Spleen (tissue), 11 donors: ENCODE data around the gene SUPT16H. TPM values are rescaled to one million over a fixed set of nuclear protein-coding genes. Genes with fewer than 3 reads are reported as not detected.
"Not testable (repeated sequence)": the region's sequence is repeated elsewhere in the genome, so short reads cannot be mapped to it uniquely, and the experiment has no call there.

ENCODE experiments used
- DNase-seq: peaks from one replicate; pipeline ENCODE4 v3.0.0-alpha.2; 2020
- H3K27ac ChIP-seq, 8 donors: fragments of 200-600 bp; sonication (generic) in 7 of 8; 1 replicate in 4 of 8; 2 replicates in 4 of 8; pipeline versions ENCODE4 v1.5.0 to v1.8.0; 2016 to 2021; ENCODE audit warnings: inconsistent platforms in 4 of 8, mild to moderate bottlenecking in 4 of 8, moderate library complexity in 1 of 8
- H3K27me3 ChIP-seq, 7 donors: fragments of 200-600 bp; sonication (generic) in 6 of 7; replicated peaks in 1 of 7; 1 replicate in 4 of 7; 2 replicates in 3 of 7; pipeline versions ENCODE4 v1.5.0 to v1.8.0; 2016 to 2021; ENCODE audit warnings: inconsistent platforms in 3 of 7, mild to moderate bottlenecking in 1 of 7
- H3K36me3 ChIP-seq, 6 donors: fragments of 200-600 bp; sonication (generic) in 5 of 6; 1 replicate in 4 of 6; 2 replicates in 2 of 6; pipeline versions ENCODE4 v1.5.0 to v1.8.0; 2016 to 2021; ENCODE audit warnings: inconsistent platforms in 2 of 6
- H3K4me1 ChIP-seq, 6 donors: fragments of 200-600 bp; sonication (generic) in 5 of 6; 1 replicate in 3 of 6; 2 replicates in 3 of 6; pipeline versions ENCODE4 v1.5.0 to v1.8.0; 2016 to 2021; ENCODE audit warnings: inconsistent platforms in 3 of 6
- H3K4me3 ChIP-seq, 8 donors: fragments of 200-600 bp; sonication (generic) in 7 of 8; 1 replicate in 4 of 8; 2 replicates in 4 of 8; pipeline versions ENCODE4 v1.5.0 to v1.8.0; 2016 to 2021; ENCODE audit warnings: inconsistent platforms in 4 of 8, mild to moderate bottlenecking in 4 of 8, moderate library complexity in 2 of 8
- H3K9me3 ChIP-seq, 8 donors: fragments of 200-600 bp; sonication (generic) in 7 of 8; 1 replicate in 4 of 8; 2 replicates in 4 of 8; pipeline versions ENCODE4 v1.5.0 to v1.8.0; 2016 to 2021; ENCODE audit warnings: inconsistent platforms in 4 of 8
- POLR2A ChIP-seq, 3 donors: fragments of 450-650 bp; IDR thresholded peaks; one replicate each; pipeline ENCODE4 v1.5.1; 2017; ENCODE audit warnings: antibody characterized with exemption in 3 of 3, mild to moderate bottlenecking in 1 of 3
- POLR2AphosphoS5 ChIP-seq, 3 donors: sonication (generic); formaldehyde crosslinking; IDR thresholded peaks; one replicate each; pipeline ENCODE4 v1.5.1; 2017; ENCODE audit warnings: antibody characterized with exemption in 3 of 3
- WGBS, 5 donors: extraction: QIAGEN DNeasy Blood & Tissue Kit in 3 of 5; methylation state at CpG; one replicate each; pipeline versions ENCODE4 v1.1.5 to v1.1.7; 2013 to 2018; 5-methylcytosine and 5-hydroxymethylcytosine counted together
- intact Hi-C: fragments of 100-400 bp; cut with DNase I; formaldehyde crosslinking; loops from one replicate; pipeline ENCODE4 v1.15.0; 2023; ENCODE audit warnings: low total_unique reads
- polyA plus RNA-seq, 3 donors: library from polyadenylated mRNA; stranded (reverse); fragments of 200-250 nt; gene quantifications; one replicate each; pipeline ENCODE4 v1.2.1, GENCODE V29; 2013
- small RNA-seq, 4 donors: library from RNA; depleted of rRNA; stranded (forward); fragments of <200 nt; gene quantifications; one replicate each; pipeline ENCODE3, GENCODE V24; 2016
- total RNA-seq, 7 donors: library from RNA; depleted of rRNA in 3 of 7; stranded (reverse); fragments of >200 nt in 3 of 7; fragmentation: NEBNext Ultra II Directional in 4 of 7; extraction: Animal tissue kit (Norgen Biotek cat#: 25700) in 4 of 7; gene quantifications; one replicate each; pipeline versions ENCODE4 v1.1.0 to v1.2.1, GENCODE V29; 2016 to 2021
- TF ChIP-seq, protein P1 (sequence below), 11 experiments: fragments of 200-600 bp in 7 of 11; fragments of 450-650 bp in 4 of 11; sonication (generic) in 4 of 11; IDR thresholded peaks in 8 of 11; conservative IDR thresholded peaks in 3 of 11; 1 replicate in 7 of 11; 2 replicates in 4 of 11; pipeline versions ENCODE4 v1.4.0 to v1.8.0; 2016 to 2021; ENCODE audit warnings: antibody characterized with exemption in 11 of 11, inconsistent platforms in 4 of 11, mild to moderate bottlenecking in 1 of 11
- donor health status: healthy with polysubstance abuse.
- donor health status: DM: no; HTN: no; CAD: no; lungs with moderate emphysema.
- donor health status: DM: no; HTN: no; CAD: no.
- donor health status: Bipolar disorder and iron deficiency.
- donor health status: healthy.
- donor health status: DM: no; HTN: no; CAD: no.
- donor health status: DM: yes; HTN: yes; CAD: no.

SUPT16H gene
- total and polyA plus RNA-seq, 10 donors = 41.3 to 65.3 (median 55.9) TPM

DNA sequence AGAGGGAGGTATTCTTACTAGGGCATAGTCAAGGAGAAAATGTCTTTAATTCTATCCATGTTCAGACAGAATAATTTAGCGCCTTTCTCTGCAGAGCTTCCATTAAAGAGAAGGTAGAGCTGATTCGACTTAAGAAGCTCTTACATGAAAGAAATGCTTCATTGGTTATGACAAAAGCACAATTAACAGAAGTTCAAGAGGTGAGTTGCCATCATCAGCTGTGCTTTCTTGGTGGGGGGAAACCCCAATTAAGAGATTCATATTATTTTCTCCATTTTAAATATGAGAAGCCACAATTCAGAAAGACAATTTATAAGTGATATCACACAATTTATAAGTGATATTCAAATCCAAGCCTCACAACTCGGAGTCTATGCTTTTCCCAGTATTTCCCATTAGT lies 76.2 kb downstream of the SUPT16H start:
- TF ChIP-seq POLR2A (IDR thresholded peaks at IDR 0.05) (no peak), POLR2AphosphoS5 (IDR thresholded peaks at IDR 0.05) (no peak)
- TF ChIP-seq, protein P1, sequence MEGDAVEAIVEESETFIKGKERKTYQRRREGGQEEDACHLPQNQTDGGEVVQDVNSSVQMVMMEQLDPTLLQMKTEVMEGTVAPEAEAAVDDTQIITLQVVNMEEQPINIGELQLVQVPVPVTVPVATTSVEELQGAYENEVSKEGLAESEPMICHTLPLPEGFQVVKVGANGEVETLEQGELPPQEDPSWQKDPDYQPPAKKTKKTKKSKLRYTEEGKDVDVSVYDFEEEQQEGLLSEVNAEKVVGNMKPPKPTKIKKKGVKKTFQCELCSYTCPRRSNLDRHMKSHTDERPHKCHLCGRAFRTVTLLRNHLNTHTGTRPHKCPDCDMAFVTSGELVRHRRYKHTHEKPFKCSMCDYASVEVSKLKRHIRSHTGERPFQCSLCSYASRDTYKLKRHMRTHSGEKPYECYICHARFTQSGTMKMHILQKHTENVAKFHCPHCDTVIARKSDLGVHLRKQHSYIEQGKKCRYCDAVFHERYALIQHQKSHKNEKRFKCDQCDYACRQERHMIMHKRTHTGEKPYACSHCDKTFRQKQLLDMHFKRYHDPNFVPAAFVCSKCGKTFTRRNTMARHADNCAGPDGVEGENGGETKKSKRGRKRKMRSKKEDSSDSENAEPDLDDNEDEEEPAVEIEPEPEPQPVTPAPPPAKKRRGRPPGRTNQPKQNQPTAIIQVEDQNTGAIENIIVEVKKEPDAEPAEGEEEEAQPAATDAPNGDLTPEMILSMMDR (IDR thresholded peaks at IDR 0.05 in 8 of 11, conservative IDR thresholded peaks at IDR 0.05 in 3 of 11) = no peak
- 72 to 82% (median 79%) methylated on average over 3 of the region's 3 CpGs for WGBS, 5 donors
- Histone ChIP-seq H3K4me3 (no peak overlapping the region), H3K9me3 (no peaks in the 10 kb centered on the region), H3K36me3 (no peaks in the 10 kb centered on the region), H3K27me3 (no peaks in the 10 kb centered on the region), H3K4me1 (peaks cover 4 to 21% (median 17%) of the 10 kb centered on the region in 6 donors), H3K27ac (peak overlapping the region in 6 of 8 donors; percentile 56 to 81 (median 74))
- DNase-seq = no peak
- intact Hi-C loops = no loop called here

DNA sequence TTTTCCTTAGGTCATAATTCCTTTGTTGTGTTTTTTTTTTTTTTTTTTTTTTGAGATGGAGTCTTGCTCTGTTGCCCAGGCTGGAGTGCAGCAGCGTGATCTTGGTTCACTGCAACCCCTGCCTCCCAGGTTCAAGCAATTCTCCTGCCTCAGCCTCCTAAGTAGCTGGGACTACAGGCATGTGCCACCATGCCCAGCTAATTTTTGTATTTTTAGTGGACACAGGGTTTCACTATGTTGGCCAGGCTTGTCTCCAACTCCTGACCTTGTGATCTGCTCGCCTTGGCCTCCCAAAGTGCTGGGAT lies 81.0 kb downstream of the SUPT16H start:
- Histone ChIP-seq H3K4me1 (peaks cover 4 to 23% (median 12%) of the 10 kb centered on the region in 6 donors), H3K27me3 (peaks cover 0 to 19% (median 2%) of the 10 kb centered on the region in 7 donors)
- H3K9me3 ChIP-seq, H3K27ac ChIP-seq, H3K36me3 ChIP-seq, intact Hi-C loops, DNase-seq, H3K4me3 ChIP-seq: not testable (repeated sequence)
- WGBS, 5 donors = 78 to 94% (median 88%) methylated on average over 2 of the region's 2 CpGs

DNA sequence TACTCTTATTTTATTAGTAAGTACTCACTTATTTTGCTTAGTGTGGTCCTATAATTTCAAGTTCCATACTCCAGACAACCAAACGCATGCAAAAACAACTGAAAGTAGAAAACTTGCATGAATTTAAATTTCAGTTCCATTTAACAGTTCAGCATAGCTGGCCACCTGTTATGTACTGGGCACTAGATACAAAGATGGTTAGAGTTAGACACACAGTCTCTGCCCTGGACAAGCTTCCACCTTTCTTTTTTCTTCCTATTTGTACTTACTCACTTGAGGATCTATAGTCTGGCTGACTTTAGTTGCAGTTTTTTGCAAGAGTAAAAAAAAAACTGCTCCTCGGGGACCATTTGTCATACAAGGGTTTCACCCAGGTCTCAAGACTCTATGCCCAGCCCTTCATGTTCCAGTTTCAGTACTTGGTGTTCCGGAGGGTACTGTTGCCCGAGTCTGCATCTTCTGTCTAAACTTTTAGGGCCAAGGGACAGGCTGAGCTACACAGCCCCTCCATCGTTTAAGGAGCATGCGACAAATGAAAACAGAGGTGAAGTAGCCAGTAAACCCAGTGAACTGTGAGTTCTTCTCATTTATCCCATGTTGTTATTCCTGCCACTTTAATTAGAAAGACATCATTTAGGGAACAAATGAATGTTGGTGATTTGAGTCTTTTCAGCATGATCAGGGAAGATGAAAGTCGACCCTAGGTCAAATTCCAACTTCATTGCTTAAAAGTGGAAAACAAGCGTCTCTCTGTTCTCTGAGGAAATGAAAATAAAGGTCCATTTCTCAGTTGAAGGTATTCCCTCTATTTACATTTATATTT lies 81.6 kb downstream of the SUPT16H start:
- 75 to 82% (median 80%) methylated on average over 8 of the region's 8 CpGs for WGBS, 5 donors
- intact Hi-C loops = no loop called here
- Histone ChIP-seq H3K27ac (no peak overlapping the region), H3K4me3 (no peak overlapping the region), H3K36me3 (no peaks in the 10 kb centered on the region), H3K27me3 (peaks cover 0 to 19% (median 2%) of the 10 kb centered on the region in 7 donors), H3K4me1 (peaks cover 4 to 18% (median 10%) of the 10 kb centered on the region in 6 donors), H3K9me3 (no peaks in the 10 kb centered on the region)
- TF ChIP-seq POLR2AphosphoS5 (IDR thresholded peaks at IDR 0.05) = no peak
- TF ChIP-seq, protein P1 (IDR thresholded peaks at IDR 0.05 in 8 of 11, conservative IDR thresholded peaks at IDR 0.05 in 3 of 11) = no peak
- TF ChIP-seq POLR2A (IDR thresholded peaks at IDR 0.05) = no peak
- DNase-seq = no peak

Small RNA genes within 50 kb of the gene (small RNA-seq; reads per million reads assigned to genes)
- 0 reads per million in 4 donors for gene RN7SL650P
- 14,166 to 25,594 (median 23,341) reads per million in 4 donors for gene SNORD8
- 42.0 to 67.9 (median 58.4) reads per million in 4 donors for gene SNORD9

Other genes starting within 250 kb of the SUPT16H start
- not detected for gene OR5AU1, start 228.0 kb downstream of the SUPT16H start, total RNA-seq
- not detected for gene OR5AU1, start 228.0 kb downstream of the SUPT16H start, polyA plus RNA-seq
- 100 to 1,000 TPM; 374 to 648 (median 506) TPM for gene HNRNPC, start 114.6 kb downstream of the SUPT16H start, total RNA-seq
- 100 to 1,000 TPM; 497 to 824 (median 677) TPM for gene HNRNPC, start 114.6 kb downstream of the SUPT16H start, polyA plus RNA-seq
- gene RPGRIP1, start 103.9 kb downstream of the SUPT16H start, total RNA-seq = 1 to 10 TPM in 3 of 7 donors, under 1 TPM in 4; 0.33 to 4.0 (median 0.87) TPM
- 1 to 10 TPM in 1 of 3 donors, under 1 TPM in 2; 0.46 to 1.3 (median 0.61) TPM for gene RPGRIP1, start 103.9 kb downstream of the SUPT16H start, polyA plus RNA-seq
- gene CHD8, start 72.1 kb upstream of the SUPT16H start, total RNA-seq = 10 to 100 TPM; 83.9 to 99.4 (median 90.8) TPM
- gene CHD8, start 72.1 kb upstream of the SUPT16H start, polyA plus RNA-seq = 10 to 100 TPM; 23.8 to 38.2 (median 30.5) TPM
- 10 to 100 TPM; 21.5 to 34.2 (median 29.3) TPM for gene RAB2B, start 92.9 kb upstream of the SUPT16H start, total RNA-seq
- 10 to 100 TPM in 2 of 3 donors, 1 to 10 TPM in 1; 7.2 to 19.9 (median 12.2) TPM for gene RAB2B, start 92.9 kb upstream of the SUPT16H start, polyA plus RNA-seq
- 10 to 100 TPM; 45.7 to 70.8 (median 65.1) TPM for gene TOX4, start 93.2 kb upstream of the SUPT16H start, total RNA-seq
- gene TOX4, start 93.2 kb upstream of the SUPT16H start, polyA plus RNA-seq = 10 to 100 TPM in 2 of 3 donors, 1 to 10 TPM in 1; 9.9 to 17.5 (median 12.1) TPM
- 10 to 100 TPM; 52.0 to 88.7 (median 64.8) TPM for gene METTL3, start 127.3 kb upstream of the SUPT16H start, total RNA-seq
- gene METTL3, start 127.3 kb upstream of the SUPT16H start, polyA plus RNA-seq = 10 to 100 TPM; 46.2 to 61.1 (median 47.7) TPM
- 1 to 10 TPM; 2.7 to 6.7 (median 4.6) TPM for gene SALL2, start 142.3 kb upstream of the SUPT16H start, total RNA-seq
- 1 to 10 TPM in 1 of 3 donors, under 1 TPM in 2; 0.76 to 1.1 (median 0.93) TPM for gene SALL2, start 142.3 kb upstream of the SUPT16H start, polyA plus RNA-seq
- gene OR10G3, start 196.1 kb upstream of the SUPT16H start, total RNA-seq = not detected
- gene OR10G3, start 196.1 kb upstream of the SUPT16H start, polyA plus RNA-seq = under 1 TPM in 1 of 3 donors, not detected in 2; 0.06 TPM